Upper lobe of left lung (tissue), 6 donors: ENCODE data around the gene PPRC1. TPM values are rescaled to one million over a fixed set of nuclear protein-coding genes. Genes with fewer than 3 reads are reported as not detected.

ENCODE experiments used
- ATAC-seq, 2 donors: fragments of 200-7000 bp; cut with Tn5 transposase; one replicate each; pipeline ENCODE4 v1.9.1; 2022; ENCODE audit warnings: mild to moderate bottlenecking in 2 of 2, moderate library complexity in 2 of 2; ENCODE audit not compliant: low FRiP score in 2 of 2
- DNase-seq, 2 donors: peaks; one replicate each; pipeline ENCODE4 v3.0.0-alpha.2; 2019 to 2020
- H3K27ac ChIP-seq, 4 donors: fragments of 200-600 bp; sonication (generic); one replicate each; pipeline ENCODE4 v1.5.1; 2016 to 2019
- H3K27me3 ChIP-seq, 4 donors: fragments of 200-600 bp; sonication (generic); one replicate each; pipeline ENCODE4 v1.5.1; 2017 to 2019
- H3K36me3 ChIP-seq, 4 donors: fragments of 200-600 bp; sonication (generic); one replicate each; pipeline ENCODE4 v1.5.1; 2016 to 2019
- H3K4me1 ChIP-seq, 4 donors: fragments of 200-600 bp; sonication (generic); one replicate each; pipeline ENCODE4 v1.5.1; 2018 to 2019
- H3K4me3 ChIP-seq, 4 donors: fragments of 200-600 bp; sonication (generic); one replicate each; pipeline ENCODE4 v1.5.1; 2017 to 2019; ENCODE audit warnings: mild to moderate bottlenecking in 2 of 4, moderate library complexity in 1 of 4
- H3K9me3 ChIP-seq, 4 donors: fragments of 200-600 bp; sonication (generic); one replicate each; pipeline ENCODE4 v1.5.1; 2018 to 2019
- EP300 ChIP-seq, 4 donors: sonication (generic); formaldehyde crosslinking; IDR thresholded peaks; one replicate each; pipeline ENCODE4 v1.5.1; 2017; ENCODE audit warnings: antibody characterized with exemption in 4 of 4, control low read depth in 2 of 4
- POLR2A ChIP-seq, 4 donors: fragments of 450-650 bp; IDR thresholded peaks; one replicate each; pipeline ENCODE4 v1.5.1; 2016 to 2017; ENCODE audit warnings: antibody characterized with exemption in 4 of 4, mild to moderate bottlenecking in 2 of 4
- POLR2AphosphoS5 ChIP-seq, 2 donors: sonication (generic); formaldehyde crosslinking; IDR thresholded peaks; one replicate each; pipeline ENCODE4 v1.5.1; 2017; ENCODE audit warnings: antibody characterized with exemption in 2 of 2
- WGBS, 2 donors: methylation state at CpG; one replicate each; pipeline ENCODE4 v1.1.5; 2017 to 2018; 5-methylcytosine and 5-hydroxymethylcytosine counted together
- total RNA-seq, 6 donors: library from RNA; depleted of rRNA in 4 of 6; stranded (reverse); fragments of >200 nt in 4 of 6; gene quantifications; one replicate each; pipeline versions ENCODE4 v1.1.0 to v1.2.1, GENCODE V29; 2016 to 2021
- TF ChIP-seq, protein P1 (sequence below), 6 experiments: fragments of 450-650 bp in 4 of 6; fragments of 200-600 bp in 2 of 6; sonication (generic) in 2 of 6; IDR thresholded peaks; one replicate each; pipeline ENCODE4 v1.5.1; 2016 to 2019; ENCODE audit warnings: antibody characterized with exemption in 6 of 6
- donor health status: DM: no; HTN: no; CAD: no; lungs with moderate emphysema.
- donor health status: DM: no; HTN: yes; CAD: no; lungs with severe emphysema.

PPRC1 gene
- total RNA-seq, 6 donors from 2014 or later, result 29.3 to 57.6 (median 40.3) TPM

DNA sequence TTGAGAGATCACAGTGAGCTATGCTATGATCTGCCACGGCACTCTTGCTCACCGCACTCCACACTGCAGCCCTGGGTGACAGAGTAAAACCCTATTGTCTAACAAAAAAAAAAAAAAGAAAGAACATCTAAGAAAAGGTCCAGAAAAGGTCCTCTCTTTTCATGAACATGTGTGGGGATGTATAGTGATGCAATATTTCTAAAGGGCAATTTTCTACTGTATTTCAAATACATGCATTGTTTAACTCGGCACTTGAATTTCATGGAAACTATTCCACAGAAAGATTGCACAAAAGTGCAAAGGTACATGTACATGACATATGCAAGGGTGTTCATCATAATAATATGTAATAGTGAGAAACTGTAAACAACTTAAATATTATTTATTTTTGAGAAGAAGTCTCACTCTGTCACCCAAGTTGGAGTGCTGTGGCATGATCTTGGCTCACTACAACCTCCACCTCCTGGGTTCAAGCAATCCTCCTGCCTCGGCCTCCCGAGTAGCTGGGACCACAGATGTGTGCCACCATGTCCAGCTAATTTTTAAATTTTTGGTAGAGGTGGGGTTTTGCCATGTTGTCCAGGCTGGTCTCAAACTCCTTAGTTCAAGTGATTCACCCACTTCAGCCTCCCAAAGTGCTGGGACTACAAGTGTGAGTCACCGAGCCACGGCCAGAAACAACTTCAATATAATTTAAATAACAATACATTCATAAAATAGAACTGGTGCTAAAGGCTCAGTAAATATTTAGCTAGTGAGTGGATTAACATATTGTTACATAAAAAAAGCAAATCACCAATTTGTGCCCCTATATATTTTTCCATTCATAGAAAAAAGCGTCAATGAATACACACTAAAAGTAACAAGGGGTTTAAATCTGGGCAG lies 1.3 kb upstream of the PPRC1 start:
- WGBS, 2 donors, result 84 to 85% methylated on average over 8 of the region's 8 CpGs
- no peak overlapping the region for H3K4me3 ChIP-seq
- H3K27me3 ChIP-seq, result no peaks in the 10 kb centered on the region
- TF ChIP-seq EP300 (IDR thresholded peaks at IDR 0.05) (no peak), POLR2A (IDR thresholded peaks at IDR 0.05) (no peak), POLR2AphosphoS5 (IDR thresholded peaks at IDR 0.05) (no peak)
- TF ChIP-seq, protein P1, sequence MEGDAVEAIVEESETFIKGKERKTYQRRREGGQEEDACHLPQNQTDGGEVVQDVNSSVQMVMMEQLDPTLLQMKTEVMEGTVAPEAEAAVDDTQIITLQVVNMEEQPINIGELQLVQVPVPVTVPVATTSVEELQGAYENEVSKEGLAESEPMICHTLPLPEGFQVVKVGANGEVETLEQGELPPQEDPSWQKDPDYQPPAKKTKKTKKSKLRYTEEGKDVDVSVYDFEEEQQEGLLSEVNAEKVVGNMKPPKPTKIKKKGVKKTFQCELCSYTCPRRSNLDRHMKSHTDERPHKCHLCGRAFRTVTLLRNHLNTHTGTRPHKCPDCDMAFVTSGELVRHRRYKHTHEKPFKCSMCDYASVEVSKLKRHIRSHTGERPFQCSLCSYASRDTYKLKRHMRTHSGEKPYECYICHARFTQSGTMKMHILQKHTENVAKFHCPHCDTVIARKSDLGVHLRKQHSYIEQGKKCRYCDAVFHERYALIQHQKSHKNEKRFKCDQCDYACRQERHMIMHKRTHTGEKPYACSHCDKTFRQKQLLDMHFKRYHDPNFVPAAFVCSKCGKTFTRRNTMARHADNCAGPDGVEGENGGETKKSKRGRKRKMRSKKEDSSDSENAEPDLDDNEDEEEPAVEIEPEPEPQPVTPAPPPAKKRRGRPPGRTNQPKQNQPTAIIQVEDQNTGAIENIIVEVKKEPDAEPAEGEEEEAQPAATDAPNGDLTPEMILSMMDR (IDR thresholded peaks at IDR 0.05), result no peak
- no peaks in the 10 kb centered on the region for H3K36me3 ChIP-seq
- DNase-seq (no peak), ATAC-seq (no peak)
- H3K4me1 ChIP-seq, result peaks cover 33 to 39% (median 35%) of the 10 kb centered on the region in 4 donors
- peak overlapping the region in 2 of 4 donors; percentile 95 to 98 for H3K27ac ChIP-seq
- no peaks in the 10 kb centered on the region for H3K9me3 ChIP-seq

GRCh38 chr10:102132193-102132562 lies 662 bp upstream of the PPRC1 start:
- H3K4me1 ChIP-seq, result peaks cover 33 to 43% (median 38%) of the 10 kb centered on the region in 4 donors
- H3K36me3 ChIP-seq, result no peaks in the 10 kb centered on the region
- ATAC-seq (no peak), DNase-seq (no peak)
- WGBS, 2 donors, result 23 to 29% methylated on average over 8 of the region's 8 CpGs
- H3K4me3 ChIP-seq, result peak overlapping the region in 3 of 4 donors; percentile 82 to 94 (median 93)
- H3K27ac ChIP-seq, result peak overlapping the region; percentile 95 to 98 (median 96)
- no peaks in the 10 kb centered on the region for H3K9me3 ChIP-seq
- TF ChIP-seq POLR2AphosphoS5 (IDR thresholded peaks at IDR 0.05), result no peak
- TF ChIP-seq, protein P1 (IDR thresholded peaks at IDR 0.05), result no peak
- no peak for TF ChIP-seq EP300 (IDR thresholded peaks at IDR 0.05)
- TF ChIP-seq POLR2A (IDR thresholded peaks at IDR 0.05), result no peak
- no peaks in the 10 kb centered on the region for H3K27me3 ChIP-seq

GRCh38 chr10:102133373-102134195 lies 744 bp downstream of the PPRC1 start:
- peak overlapping the region; percentile 95 to 98 (median 96) for H3K27ac ChIP-seq
- H3K4me1 ChIP-seq, result peaks cover 37 to 53% (median 47%) of the 10 kb centered on the region in 4 donors
- peak; percentile 12 to 42 for TF ChIP-seq POLR2AphosphoS5 (IDR thresholded peaks at IDR 0.05)
- no peak for TF ChIP-seq EP300 (IDR thresholded peaks at IDR 0.05)
- no peaks in the 10 kb centered on the region for H3K9me3 ChIP-seq
- peaks cover 5 to 10% (median 9%) of the 10 kb centered on the region in 4 donors for H3K36me3 ChIP-seq
- H3K27me3 ChIP-seq, result no peaks in the 10 kb centered on the region
- peak; percentile 44 to 78 for ATAC-seq
- 1 to 2% methylated on average over 15 to 45 of the region's 48 CpGs for WGBS, 2 donors
- DNase-seq, result peak; percentile 78 to 91
- H3K4me3 ChIP-seq, result peak overlapping the region; percentile 82 to 94 (median 93)

GRCh38 chr10:102134416-102134815 lies 1.6 kb downstream of the PPRC1 start:
- Histone ChIP-seq H3K4me3 (peak overlapping the region in 3 of 4 donors; percentile 82 to 94 (median 93)), H3K9me3 (no peaks in the 10 kb centered on the region), H3K36me3 (peaks cover 12 to 18% (median 18%) of the 10 kb centered on the region in 4 donors), H3K27ac (peak overlapping the region in 3 of 4 donors; percentile 44 to 98 (median 96)), H3K4me1 (peaks cover 37 to 53% (median 47%) of the 10 kb centered on the region in 4 donors), H3K27me3 (no peaks in the 10 kb centered on the region)
- WGBS, 2 donors, result 47 to 60% methylated on average over 2 of the region's 2 CpGs
- TF ChIP-seq POLR2A (IDR thresholded peaks at IDR 0.05) (no peak), EP300 (IDR thresholded peaks at IDR 0.05) (no peak), POLR2AphosphoS5 (IDR thresholded peaks at IDR 0.05) (no peak)
- TF ChIP-seq, protein P1 (IDR thresholded peaks at IDR 0.05), result no peak
- DNase-seq (no peak), ATAC-seq (no peak)
